ENCODE results near the gene APOM.

- TF ChIP-seq CTCF (IDR thresholded peaks at IDR 0.05 in 8 of 11, conservative IDR thresholded peaks at IDR 0.05 in 3 of 11) (no peak), POLR2AphosphoS5 (IDR thresholded peaks at IDR 0.05) (no peak), POLR2A (IDR thresholded peaks at IDR 0.05) (no peak)
These were observed 7.6 kb downstream of the APOM start for GRCh38 chr6:31663126-31663960.
